BJ (cell line): ENCODE measurements around the gene DCTN5. TPM values are rescaled to one million over a fixed set of nuclear protein-coding genes. Genes with fewer than 3 reads are reported as not detected.

Experiments used
- CTCF ChIA-PET: fragments of 350-600 bp; formaldehyde crosslinking; extraction: SDS; loops from one replicate; lab custom pipeline; 2021; ENCODE audit warnings: antibody characterized with exemption, inconsistent platforms; lab: Yijun Ruan, JAX
- POLR2A ChIA-PET: fragments of 300-600 bp; sonication (Branson Sonifier 250); formaldehyde crosslinking; extraction: SDS; loops from one replicate; lab custom pipeline; 2021; ENCODE audit warnings: antibody characterized with exemption; lab: Charles Lee
- DNase-seq: peaks from one replicate; pipeline ENCODE4 v3.0.0-alpha.2; 2011; ENCODE audit warnings: low read depth
- H3K27me3 ChIP-seq: 2 replicates; pipeline ENCODE4 v1.6.0; 2011; ENCODE audit warnings: low read length; ENCODE audit not compliant: control insufficient read depth, insufficient read depth
- H3K36me3 ChIP-seq: 2 replicates; pipeline ENCODE4 v1.5.1; 2011; ENCODE audit warnings: low read length; ENCODE audit not compliant: control insufficient read depth, insufficient read depth
- H3K4me3 ChIP-seq: 2 replicates; pipeline ENCODE4 v1.5.1; 2011; ENCODE audit warnings: low read depth, mild to moderate bottlenecking, control low read depth, low read length
- polyA plus RNA-seq: library from polyadenylated mRNA; depleted of rRNA; stranded (reverse); fragments of >200 nt; gene quantifications from 2 replicates; pipeline ENCODE4 v1.2.3, GENCODE V29; 2011; rRNA removed
- TF ChIP-seq, protein P1 (sequence below): IDR thresholded peaks from 2 replicates; pipeline ENCODE4 v1.5.1; 2011; ENCODE audit warnings: low read depth, mild to moderate bottlenecking, control low read depth, inconsistent platforms, low read length, moderate library complexity; ENCODE audit not compliant: insufficient read depth

The DCTN5 gene
- polyA plus RNA-seq, 1 experiment = 54.0 TPM

DNA sequence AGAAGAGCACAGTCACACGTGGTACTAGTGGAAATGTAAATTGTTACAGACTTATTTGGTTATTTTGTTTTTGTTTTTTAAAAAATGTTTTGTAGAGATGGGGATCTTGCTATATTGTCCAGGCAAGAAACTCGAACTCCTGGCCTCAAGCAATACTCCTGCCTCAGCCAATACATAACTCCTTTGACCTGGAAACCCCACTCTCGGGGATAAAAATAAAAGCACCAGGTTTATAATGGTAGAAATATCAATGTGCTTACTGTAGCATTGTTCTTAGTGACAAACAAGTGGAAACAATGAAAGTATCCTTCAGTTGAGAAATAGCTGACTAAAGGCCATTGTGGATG is 83.5 kb downstream of the DCTN5 start:
- Histone ChIP-seq H3K36me3 (no peaks in the 10 kb centered on the region), H3K4me3 (no peak overlapping the region), H3K27me3 (no peaks in the 10 kb centered on the region)
- no peak for DNase-seq
- ChIA-PET POLR2A (no interaction called here), CTCF (no interaction called here)
- TF ChIP-seq, protein P1, sequence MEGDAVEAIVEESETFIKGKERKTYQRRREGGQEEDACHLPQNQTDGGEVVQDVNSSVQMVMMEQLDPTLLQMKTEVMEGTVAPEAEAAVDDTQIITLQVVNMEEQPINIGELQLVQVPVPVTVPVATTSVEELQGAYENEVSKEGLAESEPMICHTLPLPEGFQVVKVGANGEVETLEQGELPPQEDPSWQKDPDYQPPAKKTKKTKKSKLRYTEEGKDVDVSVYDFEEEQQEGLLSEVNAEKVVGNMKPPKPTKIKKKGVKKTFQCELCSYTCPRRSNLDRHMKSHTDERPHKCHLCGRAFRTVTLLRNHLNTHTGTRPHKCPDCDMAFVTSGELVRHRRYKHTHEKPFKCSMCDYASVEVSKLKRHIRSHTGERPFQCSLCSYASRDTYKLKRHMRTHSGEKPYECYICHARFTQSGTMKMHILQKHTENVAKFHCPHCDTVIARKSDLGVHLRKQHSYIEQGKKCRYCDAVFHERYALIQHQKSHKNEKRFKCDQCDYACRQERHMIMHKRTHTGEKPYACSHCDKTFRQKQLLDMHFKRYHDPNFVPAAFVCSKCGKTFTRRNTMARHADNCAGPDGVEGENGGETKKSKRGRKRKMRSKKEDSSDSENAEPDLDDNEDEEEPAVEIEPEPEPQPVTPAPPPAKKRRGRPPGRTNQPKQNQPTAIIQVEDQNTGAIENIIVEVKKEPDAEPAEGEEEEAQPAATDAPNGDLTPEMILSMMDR = no peak

DNA sequence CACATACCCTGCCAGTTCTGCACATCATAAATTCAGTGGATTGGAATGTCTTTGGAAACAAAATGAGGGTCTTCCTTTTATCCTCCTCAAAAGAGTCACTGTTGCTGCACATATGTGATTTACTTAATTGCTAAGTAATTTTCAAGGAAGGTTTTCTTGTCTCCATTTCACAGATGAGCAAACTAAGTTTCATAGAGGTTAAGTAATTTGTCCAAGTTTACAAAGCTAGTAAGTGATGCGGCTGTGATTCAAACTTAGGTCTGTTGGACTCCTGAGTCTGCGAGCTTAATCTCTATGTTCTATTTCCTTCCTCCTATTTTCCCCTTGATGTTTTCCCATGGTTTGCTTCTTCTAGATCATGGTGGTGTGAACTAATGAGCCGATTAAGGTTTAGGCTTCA is 85.4 kb downstream of the DCTN5 start:
- POLR2A ChIA-PET = no interaction called here
- TF ChIP-seq, protein P1 = no peak

More for the DNA sequence above, 85.4 kb downstream of the DCTN5 start:
- Histone ChIP-seq H3K27me3 (no peaks in the 10 kb centered on the region), H3K4me3 (no peak overlapping the region), H3K36me3 (no peaks in the 10 kb centered on the region)
- no peak for DNase-seq
- CTCF ChIA-PET = interaction anchor here (1.7 to 1.9 kb wide), 2 partner anchors 33 to 50 kb away, joined by 7 read pairs; no protein-coding TSS in a partner anchor

Other genes starting within 250 kb of the DCTN5 start
- 22.5 and 31.2 TPM in 2 replicates for gene COG7, start 188.3 kb upstream of the DCTN5 start, polyA plus RNA-seq
- gene GGA2, start 131.0 kb upstream of the DCTN5 start, polyA plus RNA-seq = 19.0 and 26.4 TPM in 2 replicates
- gene EARS2, start 84.1 kb upstream of the DCTN5 start, polyA plus RNA-seq = 27.8 and 28.8 TPM in 2 replicates
- gene UBFD1, start 83.7 kb upstream of the DCTN5 start, polyA plus RNA-seq = 61.4 and 78.9 TPM in 2 replicates
- gene NDUFAB1, start 45.1 kb upstream of the DCTN5 start, polyA plus RNA-seq = 64.6 and 71.9 TPM in 2 replicates
- 3.2 and 5.7 TPM in 2 replicates for gene PALB2, start 156 bp upstream of the DCTN5 start, polyA plus RNA-seq
- 21.7 and 54.0 TPM in 2 replicates for gene PLK1, start 37.4 kb downstream of the DCTN5 start, polyA plus RNA-seq
- gene ERN2, start 71.8 kb downstream of the DCTN5 start, polyA plus RNA-seq = 0.23 TPM in 1 of 2 replicates, not detected in the other
- not detected in 2 replicates for gene CHP2, start 113.6 kb downstream of the DCTN5 start, polyA plus RNA-seq
- gene PRKCB, start 194.5 kb downstream of the DCTN5 start, polyA plus RNA-seq = not detected in 2 replicates